Measurements from ENCODE around the gene LRRC7.

DNA sequence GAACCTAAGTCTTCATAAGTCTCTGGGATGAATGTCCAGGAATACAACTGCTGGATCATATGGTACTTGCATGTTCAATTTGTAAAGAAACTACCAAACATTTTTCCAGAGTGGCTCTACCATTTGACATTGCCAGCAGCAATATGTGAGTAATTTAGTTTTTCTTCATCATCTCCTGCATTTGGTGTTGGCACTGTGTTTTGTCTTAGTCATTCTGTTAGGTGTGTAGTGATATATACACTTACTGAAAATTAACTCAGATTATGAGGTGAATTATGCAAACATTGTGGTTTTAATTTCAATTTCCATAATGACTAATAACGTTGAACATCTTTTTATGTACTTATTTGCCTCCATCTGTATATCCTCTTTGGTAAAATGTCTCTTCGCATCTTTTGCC, 499.0 kb downstream of the LRRC7 start:
- TF ChIP-seq POLR2A (IDR thresholded peaks at IDR 0.05; ENCODE audit: low read length) (no peak), GATA1 (IDR thresholded peaks at IDR 0.05; ENCODE audit: low read depth, low read length) (no peak)

Measured in erythroblast (primary cell).